BJ (cell line): ENCODE results near the gene REM2. TPM values are rescaled to one million over a fixed set of nuclear protein-coding genes. Genes with fewer than 3 reads are reported as not detected.
"Not testable (repeated sequence)": the region's sequence is repeated elsewhere in the genome, so short reads cannot be mapped to it uniquely, and the experiment has no call there.

ENCODE experiments used
- CTCF ChIA-PET: fragments of 350-600 bp; formaldehyde crosslinking; extraction: SDS; loops from one replicate; lab custom pipeline; 2021; ENCODE audit warnings: antibody characterized with exemption, inconsistent platforms; lab: Yijun Ruan, JAX
- POLR2A ChIA-PET: fragments of 300-600 bp; sonication (Branson Sonifier 250); formaldehyde crosslinking; extraction: SDS; loops from one replicate; lab custom pipeline; 2021; ENCODE audit warnings: antibody characterized with exemption; lab: Charles Lee
- DNase-seq: peaks from one replicate; pipeline ENCODE4 v3.0.0-alpha.2; 2011; ENCODE audit warnings: low read depth
- H3K27me3 ChIP-seq: 2 replicates; pipeline ENCODE4 v1.6.0; 2011; ENCODE audit warnings: low read length; ENCODE audit not compliant: control insufficient read depth, insufficient read depth
- H3K36me3 ChIP-seq: 2 replicates; pipeline ENCODE4 v1.5.1; 2011; ENCODE audit warnings: low read length; ENCODE audit not compliant: control insufficient read depth, insufficient read depth
- H3K4me3 ChIP-seq: 2 replicates; pipeline ENCODE4 v1.5.1; 2011; ENCODE audit warnings: low read depth, mild to moderate bottlenecking, control low read depth, low read length
- polyA plus RNA-seq: library from polyadenylated mRNA; depleted of rRNA; stranded (reverse); fragments of >200 nt; gene quantifications from 2 replicates; pipeline ENCODE4 v1.2.3, GENCODE V29; 2011
- TF ChIP-seq, protein P1 (sequence below): IDR thresholded peaks from 2 replicates; pipeline ENCODE4 v1.5.1; 2011; ENCODE audit warnings: low read depth, mild to moderate bottlenecking, control low read depth, inconsistent platforms, low read length, moderate library complexity; ENCODE audit not compliant: insufficient read depth

REM2 gene
- polyA plus RNA-seq, 1 experiment, result 0.10 TPM

DNA sequence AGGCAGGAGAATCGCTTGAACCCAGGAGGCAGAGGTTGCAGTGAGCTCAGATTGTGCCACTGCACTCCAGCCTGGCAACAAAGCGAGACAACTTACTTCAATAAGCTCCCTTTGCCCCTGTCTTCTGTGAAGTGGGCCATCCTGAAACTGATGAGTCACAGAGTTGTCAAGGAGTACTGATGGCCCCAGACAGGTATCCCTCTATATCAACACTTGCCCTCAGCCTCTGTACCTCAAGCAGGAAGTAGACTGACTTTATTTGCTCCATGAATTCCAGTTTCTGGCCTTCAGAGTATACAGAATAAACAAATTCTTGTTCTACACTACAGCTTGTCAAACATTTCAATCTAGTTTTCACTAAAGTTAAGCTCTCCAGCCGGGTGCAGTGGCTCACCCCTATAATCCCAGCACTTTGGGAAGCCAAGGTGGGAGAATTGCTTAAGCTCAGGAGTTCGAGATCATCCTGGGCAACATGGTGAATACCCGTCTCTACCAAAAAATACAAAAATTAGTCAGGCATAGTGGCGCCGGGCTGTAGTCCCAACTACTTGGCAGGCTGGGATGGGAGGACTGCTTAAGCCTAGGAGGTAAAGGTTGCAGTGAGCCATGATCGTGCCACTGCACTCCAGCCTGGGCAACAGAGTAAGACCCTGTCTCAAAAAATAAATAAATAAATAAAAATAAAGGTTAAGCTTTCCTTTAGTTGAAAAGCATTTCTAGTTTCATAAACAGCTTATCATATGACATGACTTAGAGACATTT is 27.9 kb upstream of the REM2 start:
- Histone ChIP-seq H3K36me3 (no peaks in the 10 kb centered on the region), H3K4me3 (no peak overlapping the region), H3K27me3 (no peaks in the 10 kb centered on the region)
- CTCF ChIA-PET, result interaction anchor here (1.0 to 10.6 kb wide), 15 partner anchors 9 to 299 kb away, joined by 3 to 246 read pairs (median 26); partner anchors contain the start of genes LRP10, MMP14 and MRPL52
- TF ChIP-seq, protein P1, sequence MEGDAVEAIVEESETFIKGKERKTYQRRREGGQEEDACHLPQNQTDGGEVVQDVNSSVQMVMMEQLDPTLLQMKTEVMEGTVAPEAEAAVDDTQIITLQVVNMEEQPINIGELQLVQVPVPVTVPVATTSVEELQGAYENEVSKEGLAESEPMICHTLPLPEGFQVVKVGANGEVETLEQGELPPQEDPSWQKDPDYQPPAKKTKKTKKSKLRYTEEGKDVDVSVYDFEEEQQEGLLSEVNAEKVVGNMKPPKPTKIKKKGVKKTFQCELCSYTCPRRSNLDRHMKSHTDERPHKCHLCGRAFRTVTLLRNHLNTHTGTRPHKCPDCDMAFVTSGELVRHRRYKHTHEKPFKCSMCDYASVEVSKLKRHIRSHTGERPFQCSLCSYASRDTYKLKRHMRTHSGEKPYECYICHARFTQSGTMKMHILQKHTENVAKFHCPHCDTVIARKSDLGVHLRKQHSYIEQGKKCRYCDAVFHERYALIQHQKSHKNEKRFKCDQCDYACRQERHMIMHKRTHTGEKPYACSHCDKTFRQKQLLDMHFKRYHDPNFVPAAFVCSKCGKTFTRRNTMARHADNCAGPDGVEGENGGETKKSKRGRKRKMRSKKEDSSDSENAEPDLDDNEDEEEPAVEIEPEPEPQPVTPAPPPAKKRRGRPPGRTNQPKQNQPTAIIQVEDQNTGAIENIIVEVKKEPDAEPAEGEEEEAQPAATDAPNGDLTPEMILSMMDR, result no peak
- POLR2A ChIA-PET, result no interaction called here
- DNase-seq, result no peak

DNA sequence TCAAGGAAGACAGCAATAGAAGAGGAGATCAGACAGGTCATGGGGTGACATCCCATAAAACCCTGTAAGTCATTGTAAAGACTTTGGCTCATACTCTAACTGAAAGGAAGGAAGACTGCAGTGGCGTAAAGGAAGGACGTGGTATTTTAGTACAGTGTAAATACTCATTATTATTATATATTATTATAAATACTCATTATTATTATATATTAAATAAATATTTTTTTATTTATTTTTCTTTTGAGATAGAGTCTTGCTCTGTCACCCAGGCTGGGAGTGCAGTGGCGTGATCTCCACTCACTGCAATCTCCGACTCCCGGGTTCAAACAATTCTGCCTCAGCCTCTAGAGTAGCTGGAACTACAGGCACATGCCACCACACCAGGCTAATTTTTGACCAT is 26.6 kb upstream of the REM2 start:
- no peak overlapping the region for H3K4me3 ChIP-seq
- no peak for DNase-seq
- H3K27me3 ChIP-seq, result no peaks in the 10 kb centered on the region
- CTCF ChIA-PET, result interaction anchor here (1.6 to 7.7 kb wide), 3 partner anchors 16 to 199 kb away, joined by 4 to 69 read pairs (median 34); partner anchors contain the start of gene LRP10
- TF ChIP-seq, protein P1, result no peak
- no peaks in the 10 kb centered on the region for H3K36me3 ChIP-seq
- POLR2A ChIA-PET, result no interaction called here

DNA sequence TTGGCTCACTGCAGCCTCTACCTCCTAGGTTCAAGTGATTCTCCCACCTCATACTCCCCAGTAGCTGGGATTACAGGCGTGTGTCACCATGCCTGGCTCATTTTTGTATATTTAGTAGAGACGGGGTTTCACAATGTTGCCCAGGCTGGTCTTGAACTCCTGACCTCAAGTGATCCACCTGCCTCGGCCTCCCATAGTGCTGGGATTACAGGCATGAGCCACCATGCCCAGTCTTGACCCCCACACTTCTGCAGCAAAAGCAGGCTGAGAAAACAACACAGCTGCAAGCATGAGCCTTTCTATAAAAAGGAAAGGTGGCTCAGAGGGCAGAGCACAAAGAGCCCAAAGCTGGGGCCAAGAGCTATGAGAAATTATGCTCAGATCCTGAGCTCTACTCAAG is 22.6 kb upstream of the REM2 start:
- H3K27me3 ChIP-seq, H3K4me3 ChIP-seq, H3K36me3 ChIP-seq, POLR2A ChIA-PET, DNase-seq: not testable (repeated sequence)
- CTCF ChIA-PET, result interaction anchor here (0.9 to 6.8 kb wide), 5 partner anchors 10 to 321 kb away, joined by 3 to 34 read pairs (median 5); partner anchors contain the start of gene LRP10

DNA sequence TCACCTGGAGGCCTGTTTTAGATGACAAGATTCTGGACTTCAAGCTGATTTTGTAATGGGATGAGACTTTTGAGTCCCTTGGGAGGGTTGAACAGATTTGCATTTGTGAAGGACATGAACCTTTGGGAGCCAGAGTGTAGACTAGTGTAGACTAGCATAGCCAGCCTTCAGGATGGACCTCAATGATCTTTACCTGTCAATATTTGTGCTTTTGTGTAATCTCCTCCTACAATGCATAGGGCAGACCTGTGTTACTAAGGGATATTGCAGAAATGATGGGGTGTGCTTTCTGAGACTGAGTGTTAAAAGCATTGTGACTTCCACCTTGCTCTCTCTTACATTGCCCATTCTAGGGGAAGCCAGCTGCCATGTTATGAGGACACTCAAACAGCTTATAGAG is 21.4 kb upstream of the REM2 start:
- POLR2A ChIA-PET, result no interaction called here
- TF ChIP-seq, protein P1, result no peak
- CTCF ChIA-PET, result interaction anchor here (0.8 to 6.8 kb wide), 5 partner anchors 8 to 305 kb away, joined by 3 to 44 read pairs (median 9); partner anchors contain the start of genes LRP10 and OXA1L
- DNase-seq, result no peak
- no peaks in the 10 kb centered on the region for H3K36me3 ChIP-seq
- no peaks in the 10 kb centered on the region; the same call in 1 of the 2 replicates for H3K27me3 ChIP-seq
- no peak overlapping the region for H3K4me3 ChIP-seq

DNA sequence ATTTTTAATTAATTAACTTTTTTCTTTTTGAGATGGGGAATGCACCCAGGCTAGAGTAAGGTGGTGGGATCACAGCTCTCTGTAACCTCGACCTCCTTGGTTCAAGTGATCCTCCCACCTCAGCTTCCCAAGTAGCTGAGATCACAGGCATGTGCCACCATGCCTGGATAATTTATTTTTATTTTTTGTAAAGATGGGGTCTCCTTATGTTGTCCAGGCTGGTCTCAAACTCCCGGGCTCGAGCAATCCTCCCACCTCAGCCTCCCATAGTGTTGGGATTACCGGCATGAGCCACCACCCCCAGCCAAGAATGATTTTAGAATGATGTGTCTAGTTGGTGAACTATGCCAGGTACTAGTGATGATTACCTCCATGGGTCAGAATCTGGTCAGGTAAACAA is 18.0 kb upstream of the REM2 start:
- no peak for DNase-seq
- POLR2A ChIA-PET, result no interaction called here
- TF ChIP-seq, protein P1, result no peak
- H3K36me3 ChIP-seq, result no peaks in the 10 kb centered on the region
- CTCF ChIA-PET, result interaction anchor here (1.4 to 6.0 kb wide), 4 partner anchors 12 to 295 kb away, joined by 4 to 44 read pairs (median 5); no protein-coding TSS in a partner anchor
- no peaks in the 10 kb centered on the region; the same call in 1 of the 2 replicates for H3K27me3 ChIP-seq
- H3K4me3 ChIP-seq, result no peak overlapping the region
